IPS DF 4.7 (cell line): ENCODE measurements around the gene EME1.

Source experiments
- DNase-seq: peaks from one replicate; pipeline ENCODE4 v3.0.0-alpha.2; 2013; ENCODE audit warnings: low spot score; ENCODE audit errors: extremely low read depth

Gene EME1

GRCh38 chr17:50347894-50348291 lies 25.1 kb upstream of the EME1 start:
- no peak for DNase-seq

- no peak for DNase-seq
These were observed 24.3 kb upstream of the EME1 start for GRCh38 chr17:50348522-50349242.

- DNase-seq, result no peak
These were observed 23.8 kb upstream of the EME1 start for GRCh38 chr17:50349243-50349600.

GRCh38 chr17:50350733-50351132 lies 22.3 kb upstream of the EME1 start:
- no peak for DNase-seq

GRCh38 chr17:50352072-50352692 lies 20.8 kb upstream of the EME1 start:
- no peak for DNase-seq

- DNase-seq, result no peak
These were observed 20.1 kb upstream of the EME1 start for GRCh38 chr17:50352693-50353599.

DNA sequence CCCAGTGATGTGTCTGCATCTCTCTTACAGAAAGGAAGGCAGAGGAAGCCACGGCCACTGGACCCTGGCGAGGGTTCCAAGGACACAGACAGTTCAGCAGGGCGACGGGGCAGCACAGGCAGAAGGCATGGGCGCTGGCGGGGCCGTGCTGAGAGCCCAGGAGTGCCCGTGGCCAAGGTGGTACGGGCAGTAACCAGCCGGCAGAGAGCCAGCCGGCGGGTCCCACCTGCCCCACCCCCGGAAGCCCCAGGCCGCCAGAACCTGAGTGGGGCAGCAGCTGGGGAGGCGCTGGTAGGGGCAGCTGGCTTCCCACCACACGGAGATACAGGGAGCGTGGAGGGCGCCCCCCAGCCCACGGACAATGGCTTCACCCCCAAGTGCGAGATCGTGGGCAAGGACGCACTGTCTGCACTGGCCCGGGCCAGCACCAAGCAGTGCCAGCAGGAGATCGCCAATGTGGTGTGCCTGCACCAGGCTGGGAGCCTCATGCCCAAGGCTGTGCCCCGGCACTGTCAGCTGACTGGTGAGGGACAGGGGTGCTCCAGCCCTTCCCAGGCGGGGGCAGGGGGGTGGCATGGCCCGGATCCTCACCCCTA lies 19.3 kb upstream of the EME1 start:
- DNase-seq, result no peak

DNA sequence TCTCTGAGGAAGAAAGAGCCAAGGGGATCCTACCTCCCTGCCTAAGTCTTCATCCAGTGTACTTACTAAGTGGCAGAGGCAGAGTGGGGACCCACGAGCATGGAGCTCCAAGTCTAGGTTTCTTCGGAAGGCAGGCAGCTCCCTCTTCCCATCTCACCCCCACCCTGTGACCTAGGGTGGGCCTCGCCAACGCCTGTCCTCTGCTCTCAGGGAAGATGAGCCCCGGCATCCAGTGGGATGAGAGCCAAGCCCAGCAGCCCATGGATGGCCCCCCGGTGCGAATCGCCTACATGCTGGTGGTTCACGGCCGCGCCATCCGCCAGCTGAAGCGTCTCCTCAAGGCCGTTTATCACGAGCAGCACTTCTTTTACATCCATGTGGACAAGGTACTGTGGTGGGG lies 18.8 kb upstream of the EME1 start:
- DNase-seq, result no peak

- DNase-seq, result no peak
These were observed 18.3 kb upstream of the EME1 start for GRCh38 chr17:50354776-50355175.

- DNase-seq, result no peak
These were observed 17.7 kb upstream of the EME1 start for GRCh38 chr17:50355336-50355700.

- no peak for DNase-seq
These were observed 17.2 kb upstream of the EME1 start for GRCh38 chr17:50355701-50356341.

DNA sequence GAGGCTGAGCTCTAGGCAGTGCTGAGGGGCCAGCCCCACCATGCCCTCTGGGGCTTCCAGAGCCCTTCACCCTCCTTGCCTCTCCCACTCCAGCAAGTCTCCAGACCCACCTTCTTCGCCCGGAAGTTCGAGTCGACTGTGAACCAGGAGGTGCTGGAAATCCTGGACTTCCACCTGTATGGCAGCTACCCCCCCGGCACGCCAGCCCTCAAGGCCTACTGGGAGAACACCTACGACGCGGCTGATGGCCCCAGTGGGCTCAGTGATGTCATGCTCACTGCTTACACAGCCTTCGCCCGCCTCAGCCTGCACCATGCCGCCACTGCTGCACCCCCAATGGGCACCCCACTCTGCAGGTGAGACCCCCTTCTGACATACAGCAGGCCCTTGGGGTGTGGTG lies 16.6 kb upstream of the EME1 start:
- DNase-seq, result no peak

DNA sequence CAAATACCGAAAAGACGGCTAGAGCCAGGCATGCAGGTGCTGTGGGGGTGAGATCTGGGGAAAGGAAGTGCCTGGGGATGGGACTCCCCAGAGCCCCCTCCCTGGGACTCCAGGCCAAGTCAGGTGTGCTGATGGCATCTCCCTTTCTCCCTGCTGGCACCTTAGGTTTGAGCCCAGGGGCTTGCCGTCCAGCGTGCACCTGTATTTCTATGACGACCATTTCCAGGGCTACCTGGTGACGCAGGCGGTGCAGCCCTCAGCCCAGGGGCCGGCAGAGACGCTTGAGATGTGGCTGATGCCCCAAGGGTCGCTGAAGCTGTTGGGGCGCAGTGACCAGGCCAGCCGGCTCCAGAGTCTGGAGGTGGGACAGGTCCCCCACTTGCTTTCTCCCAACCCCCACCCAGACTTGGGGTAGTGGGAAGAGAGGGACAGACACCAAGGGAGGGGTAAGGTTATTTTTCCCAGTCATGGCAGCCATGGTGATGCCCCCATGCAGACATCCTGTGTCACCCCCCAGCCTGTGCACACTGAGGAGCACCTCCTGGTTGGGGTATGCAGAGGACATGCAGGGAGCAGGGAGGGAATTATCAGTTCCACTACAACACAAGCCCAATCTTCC lies 16.0 kb upstream of the EME1 start:
- no peak for DNase-seq

- no peak for DNase-seq
These were observed 14.9 kb upstream of the EME1 start for GRCh38 chr17:50358177-50358576.

DNA sequence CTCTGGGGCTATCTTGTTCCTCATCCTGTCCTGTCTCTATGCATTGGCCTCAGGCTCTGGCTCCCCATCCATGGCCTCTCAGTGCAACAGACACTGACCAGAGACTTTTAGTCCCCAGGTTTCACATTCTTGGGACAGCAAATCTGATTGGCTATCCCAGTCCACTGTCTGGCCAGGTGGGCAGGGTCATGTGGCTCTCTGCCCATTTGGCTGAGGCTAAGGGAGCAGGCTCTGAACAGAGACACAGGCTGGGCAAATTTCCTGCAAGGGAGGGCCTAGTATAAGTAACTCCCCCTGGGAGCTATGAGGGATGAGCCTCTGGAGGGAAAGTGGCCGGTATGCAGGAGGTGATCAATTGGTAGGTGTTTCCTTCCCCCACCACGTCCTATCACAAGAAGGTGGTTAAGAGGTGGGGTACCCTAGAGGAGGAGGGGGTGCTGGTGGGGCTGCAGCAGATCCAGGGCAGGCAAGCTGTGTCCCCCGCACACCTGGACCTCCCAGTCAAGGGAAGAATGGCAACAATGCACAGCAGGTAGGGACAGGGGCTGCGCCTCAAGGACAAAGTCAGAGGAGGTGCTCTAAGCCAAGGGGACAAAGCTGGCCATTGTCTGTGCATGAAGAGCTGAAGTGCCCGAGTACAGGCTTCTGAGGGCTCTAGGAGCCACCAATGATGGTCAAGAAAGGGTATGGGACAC lies 13.9 kb upstream of the EME1 start:
- DNase-seq, result no peak

- no peak for DNase-seq
These were observed 13.0 kb upstream of the EME1 start for GRCh38 chr17:50359998-50360461.

DNA sequence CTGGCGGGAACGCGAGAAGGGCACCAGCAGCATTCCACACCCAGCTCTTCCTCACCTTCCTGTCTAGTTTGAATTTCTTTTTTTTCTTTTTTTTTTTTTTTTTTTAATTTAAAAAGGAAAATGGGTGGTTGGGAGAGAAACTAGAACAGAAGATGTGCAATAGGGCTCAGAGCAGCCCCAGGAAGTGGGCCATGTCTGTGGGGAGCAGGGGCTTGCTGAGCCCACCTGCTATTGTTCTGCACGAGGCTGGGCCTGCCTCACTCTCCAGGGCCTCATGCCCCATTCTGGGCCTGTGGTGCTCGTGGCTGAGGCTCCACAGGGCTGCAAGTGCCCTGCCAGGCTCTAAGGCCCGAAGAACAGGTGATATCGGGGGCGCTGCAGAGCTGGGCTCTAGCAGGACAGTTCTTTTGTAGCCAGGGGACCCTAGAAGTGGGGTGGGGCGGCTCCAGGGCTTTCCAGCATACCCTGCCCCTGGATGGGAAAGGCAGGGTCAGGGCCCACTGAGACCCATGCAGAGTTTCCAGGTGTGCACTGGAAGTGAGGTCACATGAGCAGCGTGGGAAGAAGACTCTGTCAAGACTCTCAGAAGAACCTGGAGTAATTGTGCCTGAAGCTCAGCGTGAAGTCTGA lies 12.4 kb upstream of the EME1 start:
- DNase-seq, result no peak

DNA sequence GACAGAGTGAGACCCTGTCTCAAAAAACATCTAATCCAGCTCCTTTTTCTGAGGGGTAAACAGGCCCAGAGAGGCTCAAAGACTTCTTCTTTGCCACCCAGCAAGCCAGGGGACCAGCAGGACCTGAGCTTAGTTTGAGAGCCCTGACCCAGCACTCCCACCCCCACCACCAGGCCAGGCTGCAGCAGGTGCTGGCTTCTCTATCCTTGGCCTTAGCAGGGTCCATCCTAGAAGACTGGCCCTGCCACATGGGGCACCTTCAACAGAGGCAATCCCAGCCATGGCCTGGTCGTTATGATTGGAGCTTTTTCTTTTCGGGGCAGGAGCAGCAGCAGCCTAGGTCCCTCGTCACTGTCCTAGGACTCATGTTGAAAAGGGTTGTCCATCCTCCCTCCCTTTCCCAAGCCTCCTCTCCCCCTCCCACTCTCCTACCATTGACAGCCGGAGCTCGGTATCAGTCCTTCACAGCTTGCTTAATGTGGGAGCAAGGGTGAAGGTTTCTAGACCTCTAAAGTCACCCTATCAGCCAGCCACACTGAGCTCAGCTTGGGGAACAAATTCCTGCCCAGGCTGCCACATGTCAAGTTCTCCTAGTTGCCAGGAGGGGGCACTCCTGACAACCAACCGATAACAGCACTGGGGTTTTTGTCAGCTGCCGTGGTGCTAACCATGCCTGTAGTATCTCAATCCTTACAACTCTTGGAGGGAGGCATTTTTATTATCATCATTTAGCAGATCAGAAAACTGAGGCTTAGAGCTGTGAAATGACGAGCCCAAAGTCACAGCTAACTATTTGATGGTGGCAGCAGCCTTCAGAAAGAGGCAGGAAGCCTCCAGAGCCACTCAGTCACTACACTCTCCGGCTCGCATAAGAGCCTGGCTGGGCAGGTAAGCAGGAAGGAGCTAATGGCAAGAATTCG lies 11.2 kb upstream of the EME1 start:
- no peak for DNase-seq

DNA sequence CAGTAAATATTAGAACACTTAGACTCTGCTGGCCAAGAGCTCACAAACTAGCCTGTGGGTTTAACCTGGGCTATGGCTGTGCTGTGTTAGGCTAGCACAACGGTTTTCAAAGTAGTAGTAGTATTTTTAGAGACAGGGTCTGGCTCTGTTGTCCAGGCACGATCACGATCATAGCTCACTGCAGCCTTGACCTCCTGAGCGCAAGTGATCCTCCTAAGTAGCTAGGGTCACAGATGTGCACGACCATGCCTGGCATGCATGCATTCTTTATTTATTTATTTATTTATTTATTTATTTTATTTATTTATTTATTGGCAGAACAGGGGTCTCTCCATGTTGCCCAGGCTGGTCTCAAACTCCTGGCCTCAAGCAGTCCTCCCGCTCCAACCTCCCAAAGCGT lies 10.4 kb upstream of the EME1 start:
- no peak for DNase-seq
